Mesothelial cell of epicardium (in vitro differentiated cells): ENCODE measurements around the gene UBE2E2. TPM values are rescaled to one million over a fixed set of nuclear protein-coding genes. Genes with fewer than 3 reads are reported as not detected.

Experiments used
- DNase-seq, 2 experiments: peaks; one replicate each; pipeline ENCODE4 v3.0.0; 2021; ENCODE audit warnings: low spot score in 2 of 2; ENCODE audit not compliant: unreplicated experiment in 2 of 2
- H3K27ac Mint-ChIP-seq: 2 replicates; pipeline ENCODE4 v1.8.0; 2021; ENCODE audit warnings: mixed read lengths
- H3K27me3 Mint-ChIP-seq: 2 replicates; pipeline ENCODE4 v1.8.0; 2021; ENCODE audit warnings: low read depth, mixed read lengths
- H3K36me3 Mint-ChIP-seq: 2 replicates; pipeline ENCODE4 v1.8.0; 2021; ENCODE audit warnings: mixed read lengths
- H3K4me1 Mint-ChIP-seq: 2 replicates; pipeline ENCODE4 v1.8.0; 2021; ENCODE audit warnings: mixed read lengths
- H3K4me3 Mint-ChIP-seq: 2 replicates; pipeline ENCODE4 v1.8.0; 2021; ENCODE audit warnings: mild to moderate bottlenecking, moderate library complexity, mixed read lengths
- H3K9me3 Mint-ChIP-seq: 2 replicates; pipeline ENCODE4 v1.8.0; 2021; ENCODE audit warnings: mixed read lengths
- CTCF ChIP-seq: fragments of 200-600 bp; sonication (generic); IDR thresholded peaks from one replicate; pipeline ENCODE4 v1.5.0; 2021; ENCODE audit warnings: antibody characterized with exemption; ENCODE audit not compliant: unreplicated experiment
- total RNA-seq: library from RNA; stranded (reverse); gene quantifications from 3 replicates; pipeline ENCODE4 v1.2.1, GENCODE V29; 2021

UBE2E2 gene
- total RNA-seq, 1 donor from 2014 or later: 42.3 TPM

DNA sequence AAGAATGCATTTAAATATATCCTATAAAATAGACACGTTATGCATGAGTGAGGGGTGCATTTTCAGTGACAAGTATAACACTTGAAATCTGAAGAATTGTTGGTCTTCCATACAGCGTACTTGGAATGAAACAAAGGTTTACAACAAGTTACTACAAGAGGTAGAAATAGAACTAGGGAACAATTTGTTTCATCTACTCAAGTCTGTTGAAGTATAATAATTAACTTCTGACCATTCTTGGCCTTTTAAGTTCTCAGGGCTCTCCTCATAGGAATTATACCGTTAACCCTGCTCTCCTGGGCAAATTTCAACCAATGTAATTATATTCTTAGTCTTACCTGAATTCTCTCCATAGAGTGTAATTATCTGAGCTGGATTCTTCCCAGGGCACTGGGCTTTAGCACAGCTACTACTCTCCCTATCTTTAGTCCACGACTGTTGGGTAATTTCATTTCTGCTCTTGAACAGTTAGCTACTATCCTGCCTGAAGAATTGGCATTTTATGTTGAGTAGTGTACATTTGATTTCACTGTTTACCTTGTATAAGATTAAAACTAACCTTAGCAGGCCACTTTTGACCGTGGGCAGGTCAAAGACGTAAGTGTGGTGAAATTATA, 100.6 kb downstream of the UBE2E2 start:
- H3K4me1 Mint-ChIP-seq: peaks cover 7% of the 10 kb centered on the region
- TF ChIP-seq CTCF: no peak
- no peak overlapping the region for H3K27ac Mint-ChIP-seq
- H3K36me3 Mint-ChIP-seq: peaks cover 8% of the 10 kb centered on the region
- no peak overlapping the region for H3K4me3 Mint-ChIP-seq
- peaks cover 19% of the 10 kb centered on the region for H3K9me3 Mint-ChIP-seq
- no peak for DNase-seq
- no peaks in the 10 kb centered on the region for H3K27me3 Mint-ChIP-seq

DNA sequence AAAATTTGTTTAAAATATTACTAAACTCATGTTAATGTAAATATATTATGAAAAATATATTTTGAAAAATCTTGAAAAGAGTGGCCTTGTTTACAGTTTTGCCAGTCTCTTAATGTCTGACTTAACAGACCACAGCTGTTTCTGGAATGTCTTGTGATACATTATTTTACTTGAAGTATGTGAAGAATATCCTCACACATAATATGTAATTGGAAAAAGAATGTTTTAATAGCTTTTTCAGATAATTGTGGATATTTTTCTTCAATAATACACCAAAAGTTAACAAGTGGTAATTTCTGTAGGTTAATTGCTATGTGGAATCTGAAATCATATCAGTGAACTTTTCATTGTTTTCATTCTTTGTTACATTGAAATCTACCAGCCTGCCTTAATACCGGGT, 101.3 kb downstream of the UBE2E2 start:
- Mint-ChIP-seq H3K36me3 (peaks cover 3% of the 10 kb centered on the region), H3K9me3 (peaks cover 12% of the 10 kb centered on the region), H3K27me3 (no peaks in the 10 kb centered on the region), H3K27ac (no peak overlapping the region), H3K4me1 (peaks cover 7% of the 10 kb centered on the region), H3K4me3 (no peak overlapping the region)
- DNase-seq: no peak
- TF ChIP-seq CTCF: no peak

- no peaks in the 10 kb centered on the region for H3K9me3 Mint-ChIP-seq
- peaks cover 4% of the 10 kb centered on the region for H3K4me1 Mint-ChIP-seq
- H3K27me3 Mint-ChIP-seq: no peaks in the 10 kb centered on the region
- no peak overlapping the region for H3K27ac Mint-ChIP-seq
- no peak for DNase-seq
- no peak overlapping the region for H3K4me3 Mint-ChIP-seq
- no peak for TF ChIP-seq CTCF
- H3K36me3 Mint-ChIP-seq: no peaks in the 10 kb centered on the region
These were observed 106.0 kb downstream of the UBE2E2 start for GRCh38 chr3:23308986-23309625.

DNA sequence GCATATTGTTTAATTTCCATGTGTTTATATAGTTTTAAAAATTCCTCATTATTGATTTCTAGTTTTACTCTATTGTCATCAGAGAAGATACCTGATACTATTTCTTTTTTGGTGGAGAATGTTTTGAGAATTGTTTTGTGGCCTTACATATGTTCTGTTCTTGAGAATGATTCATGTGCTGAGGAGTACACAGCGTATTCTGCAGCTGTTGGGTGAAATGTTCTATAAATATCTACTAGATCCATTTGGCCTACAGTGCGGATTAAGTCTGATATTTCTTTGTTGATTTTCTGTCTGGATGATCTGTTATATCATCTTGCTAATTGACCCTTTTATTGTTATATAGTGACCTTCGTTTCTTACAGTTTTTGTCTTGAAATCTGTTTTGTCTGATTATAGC, 109.7 kb downstream of the UBE2E2 start:
- TF ChIP-seq CTCF: no peak
- Mint-ChIP-seq H3K27me3 (no peaks in the 10 kb centered on the region), H3K4me1 (peaks cover 9% of the 10 kb centered on the region), H3K4me3 (no peak overlapping the region), H3K36me3 (peaks cover 2% of the 10 kb centered on the region), H3K27ac (no peak overlapping the region), H3K9me3 (peaks cover 4% of the 10 kb centered on the region)
- no peak for DNase-seq

DNA sequence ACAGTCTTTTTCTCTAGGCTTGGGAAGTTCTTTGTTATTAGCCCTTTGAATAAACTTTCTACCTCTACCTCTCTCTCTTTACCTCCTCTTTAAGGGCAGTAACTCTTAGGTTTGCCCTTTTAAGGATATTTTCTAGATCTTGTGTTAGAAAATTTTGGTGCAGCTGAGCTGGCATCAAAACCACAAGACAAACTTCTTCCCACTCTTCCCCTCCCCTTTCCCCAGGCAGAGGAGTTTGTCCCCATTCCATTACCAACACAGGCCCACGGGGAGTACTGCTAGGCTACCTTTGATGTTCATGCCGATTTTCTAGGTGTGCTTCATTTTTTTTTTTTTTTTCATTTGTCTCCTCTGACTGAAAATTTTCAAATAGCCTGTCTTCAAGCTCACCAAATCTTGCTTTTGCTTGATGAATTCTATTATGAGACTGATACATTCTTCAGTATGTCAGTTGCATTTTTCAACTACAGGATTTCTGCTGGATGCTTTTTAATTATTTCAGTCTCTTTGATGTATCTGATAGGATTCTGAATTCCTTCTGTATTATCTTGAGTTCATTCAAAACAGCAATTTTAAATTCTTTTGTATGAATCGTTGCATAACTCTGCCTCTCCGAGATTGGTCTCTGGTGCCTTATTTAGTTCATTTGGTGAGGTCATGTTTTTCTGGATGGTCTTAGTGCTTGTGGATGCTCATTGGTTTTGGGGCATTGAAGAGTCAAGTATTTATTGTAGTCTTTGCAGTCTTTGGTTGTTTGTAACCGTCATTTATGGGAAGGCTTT, 112.0 kb downstream of the UBE2E2 start:
- Mint-ChIP-seq H3K36me3 (peaks cover 2% of the 10 kb centered on the region), H3K27me3 (no peaks in the 10 kb centered on the region), H3K4me3 (no peak overlapping the region), H3K9me3 (peaks cover 4% of the 10 kb centered on the region), H3K27ac (no peak overlapping the region), H3K4me1 (peaks cover 9% of the 10 kb centered on the region)
- DNase-seq: no peak
- TF ChIP-seq CTCF: no peak
